CD4-positive, alpha-beta T cell (primary cell): Measurements from ENCODE around the gene SORCS2. TPM values are rescaled to one million over a fixed set of nuclear protein-coding genes. Genes with fewer than 3 reads are reported as not detected.

Source experiments
- ATAC-seq: fragments of 200-7000 bp; cut with Tn5 transposase; one replicate; pipeline ENCODE4 v1.10.0; 2022; ENCODE audit warnings: mild to moderate bottlenecking; ENCODE audit not compliant: poor library complexity
- CTCF ChIA-PET: fragments of 350-600 bp; sonication (Branson Sonifier 250); formaldehyde crosslinking; loops from one replicate; lab custom pipeline; 2021; ENCODE audit warnings: antibody characterized with exemption, inconsistent platforms; lab: Charles Lee
- POLR2A ChIA-PET: fragments of 350-600 bp; sonication (Branson Sonifier 250); formaldehyde crosslinking; loops from one replicate; lab custom pipeline; 2021; ENCODE audit warnings: antibody characterized with exemption, inconsistent platforms; lab: Charles Lee
- DNase-seq, 14 experiments: peaks; one replicate each; pipeline ENCODE4 v3.0.0-alpha.2; 2013 to 2020; ENCODE audit warnings: mixed read lengths in 2 of 14
- H3K27ac ChIP-seq, 2 donors: one replicate each; pipeline versions ENCODE4 v1.5.1 to v1.7.0; 2013; ENCODE audit warnings: low read length in 2 of 2, low read depth in 1 of 2, mild to moderate bottlenecking in 1 of 2
- H3K27me3 ChIP-seq, 2 experiments: 1 replicate in 1 of 2; 2 replicates in 1 of 2; pipeline versions ENCODE4 v1.6.1 to v1.7.0; 2013; ENCODE audit warnings: low read length in 2 of 2, control low read depth in 1 of 2, mild to moderate bottlenecking in 1 of 2, moderate library complexity in 1 of 2; ENCODE audit not compliant: insufficient read depth in 2 of 2, control insufficient read depth in 1 of 2
- H3K36me3 ChIP-seq: one replicate; pipeline ENCODE4 v1.6.1; 2013; ENCODE audit warnings: low read length, control low read depth; ENCODE audit not compliant: insufficient read depth
- H3K4me1 ChIP-seq: one replicate; pipeline ENCODE4 v1.6.1; 2013; ENCODE audit warnings: low read length, control low read depth; ENCODE audit not compliant: insufficient read depth
- H3K4me3 ChIP-seq: one replicate; pipeline ENCODE4 v1.5.1; 2013; ENCODE audit warnings: mild to moderate bottlenecking, low read length, moderate library complexity
- H3K9me3 ChIP-seq, 2 experiments: 1 replicate in 1 of 2; 2 replicates in 1 of 2; pipeline versions ENCODE4 v1.6.1 to v1.7.0; 2013; ENCODE audit warnings: low read length in 2 of 2, mild to moderate bottlenecking in 2 of 2, control low read depth in 1 of 2, moderate library complexity in 1 of 2; ENCODE audit not compliant: control insufficient read depth in 1 of 2, insufficient read depth in 1 of 2
- H3K27ac Mint-ChIP-seq: one replicate; pipeline ENCODE4 v1.8.0; 2020; ENCODE audit warnings: mixed read lengths
- H3K27me3 Mint-ChIP-seq: one replicate; pipeline ENCODE4 v1.8.0; 2021; ENCODE audit warnings: mixed read lengths
- H3K36me3 Mint-ChIP-seq: one replicate; pipeline ENCODE4 v1.8.0; 2021; ENCODE audit warnings: low read depth, mixed read lengths
- H3K4me1 Mint-ChIP-seq: one replicate; pipeline ENCODE4 v1.8.0; 2021; ENCODE audit warnings: low read depth, mixed read lengths
- H3K4me3 Mint-ChIP-seq: one replicate; pipeline ENCODE4 v1.8.0; 2020; ENCODE audit warnings: mild to moderate bottlenecking, mixed read lengths
- H3K9me3 Mint-ChIP-seq: one replicate; pipeline ENCODE4 v1.8.0; 2020; ENCODE audit warnings: mixed read lengths
- CTCF ChIP-seq: fragments of 200-600 bp; IDR thresholded peaks from one replicate; pipeline ENCODE4 v1.8.0; 2022; ENCODE audit warnings: antibody characterized with exemption, mild to moderate bottlenecking
- intact Hi-C, 2 experiments: fragments of 100-400 bp; cut with DNase I in 1 of 2; cut with micrococcal nuclease in 1 of 2; formaldehyde crosslinking; loops; one replicate each; pipeline versions ENCODE4 v1.15.1 to v1.9.0; 2023 to 2025; cut with DNase I, micrococcal nuclease
- total RNA-seq, 174 experiments: library from RNA in 2 of 174; stranded (reverse) in 2 of 174; gene quantifications; one replicate each; pipeline ENCODE4 v1.2.3 and lab custom pipeline; 2021 to 2026

Gene SORCS2
- total RNA-seq, 2 experiments from 2014 or later = not detected

- DNase-seq = no peak
- no peaks in the 10 kb centered on the region for H3K4me1 Mint-ChIP-seq
- ATAC-seq = no peak
- no peak overlapping the region for H3K27ac Mint-ChIP-seq
- Histone ChIP-seq H3K9me3 (peaks cover 0 to 5% of the 10 kb centered on the region in 2 experiments), H3K4me1 (no peaks in the 10 kb centered on the region), H3K36me3 (no peaks in the 10 kb centered on the region), H3K4me3 (no peak overlapping the region), H3K27ac (no peak overlapping the region), H3K27me3 (no peaks in the 10 kb centered on the region)
- H3K36me3 Mint-ChIP-seq = no peaks in the 10 kb centered on the region
- H3K27me3 Mint-ChIP-seq = peaks cover 4% of the 10 kb centered on the region
- ChIA-PET CTCF (no interaction called here), POLR2A (no interaction called here)
- intact Hi-C loops = no loop called here
- H3K4me3 Mint-ChIP-seq = no peak overlapping the region
- TF ChIP-seq CTCF = no peak
- no peaks in the 10 kb centered on the region for H3K9me3 Mint-ChIP-seq
Measured at GRCh38 chr4:7360806-7361205, 168.5 kb downstream of the SORCS2 start.

GRCh38 chr4:7361280-7361895, 169.1 kb downstream of the SORCS2 start:
- Mint-ChIP-seq H3K4me3 (no peak overlapping the region), H3K36me3 (no peaks in the 10 kb centered on the region), H3K27ac (no peak overlapping the region), H3K9me3 (no peaks in the 10 kb centered on the region), H3K27me3 (peaks cover under 1% of the 10 kb centered on the region), H3K4me1 (no peaks in the 10 kb centered on the region)
- CTCF ChIA-PET = no interaction called here
- ATAC-seq (no peak), DNase-seq (no peak)
- Histone ChIP-seq H3K27ac (no peak overlapping the region), H3K4me3 (no peak overlapping the region), H3K36me3 (no peaks in the 10 kb centered on the region), H3K4me1 (no peaks in the 10 kb centered on the region), H3K9me3 (peaks cover 0 to 5% of the 10 kb centered on the region in 2 experiments), H3K27me3 (no peaks in the 10 kb centered on the region)
- no peak for TF ChIP-seq CTCF
- intact Hi-C loops = no loop called here
- POLR2A ChIA-PET = no interaction called here

- TF ChIP-seq CTCF = no peak
Measured at GRCh38 chr4:7362341-7362740, 170.0 kb downstream of the SORCS2 start.

More at GRCh38 chr4:7362341-7362740, 170.0 kb downstream of the SORCS2 start:
- Histone ChIP-seq H3K27me3 (no peaks in the 10 kb centered on the region), H3K4me1 (no peaks in the 10 kb centered on the region), H3K27ac (no peak overlapping the region), H3K9me3 (peaks cover 0 to 5% of the 10 kb centered on the region in 2 experiments), H3K4me3 (no peak overlapping the region), H3K36me3 (no peaks in the 10 kb centered on the region)
- Mint-ChIP-seq H3K4me1 (no peaks in the 10 kb centered on the region), H3K36me3 (no peaks in the 10 kb centered on the region), H3K9me3 (no peaks in the 10 kb centered on the region), H3K27me3 (no peaks in the 10 kb centered on the region), H3K4me3 (no peak overlapping the region), H3K27ac (no peak overlapping the region)
- POLR2A ChIA-PET = no interaction called here
- ATAC-seq (no peak), DNase-seq (no peak)
- CTCF ChIA-PET = no interaction called here
- intact Hi-C loops = no loop called here
